GM19043 (cell line): ENCODE results near the gene TAC4.

ENCODE experiments used
- ATAC-seq: cut with Tn5 transposase; IDR thresholded peaks from one replicate; pipeline ENCODE4 v1.9.1; 2021; ENCODE audit warnings: low read depth; ENCODE audit not compliant: unreplicated experiment

Gene TAC4

GRCh38 chr17:49848019-49848473, at the start of gene TAC4:
Gene TAC4 (minus strand): TSS chr17:49848069. CDS start chr17:49848017, 52 bp downstream.
- ATAC-seq: no peak

GRCh38 chr17:49896860-49897259, 49.0 kb upstream of the TAC4 start:
- ATAC-seq: no peak

- no peak for ATAC-seq
These were observed 48.4 kb upstream of the TAC4 start for GRCh38 chr17:49896222-49896621.

- no peak for ATAC-seq
These were observed 47.9 kb upstream of the TAC4 start for GRCh38 chr17:49895812-49896211.

- ATAC-seq: no peak
These were observed 46.9 kb upstream of the TAC4 start for GRCh38 chr17:49894761-49895160.

GRCh38 chr17:49891694-49892389, 44.0 kb upstream of the TAC4 start:
- ATAC-seq: no peak

GRCh38 chr17:49891271-49891670, 43.4 kb upstream of the TAC4 start:
- no peak for ATAC-seq

GRCh38 chr17:49890852-49891251, 43.0 kb upstream of the TAC4 start:
- no peak for ATAC-seq

GRCh38 chr17:49890077-49890821, 42.4 kb upstream of the TAC4 start:
- no peak for ATAC-seq

GRCh38 chr17:49889500-49889899, 41.6 kb upstream of the TAC4 start:
- ATAC-seq: no peak

- no peak for ATAC-seq
These were observed 40.0 kb upstream of the TAC4 start for GRCh38 chr17:49887744-49888360.

GRCh38 chr17:49887086-49887743, 39.3 kb upstream of the TAC4 start:
- ATAC-seq: no peak

GRCh38 chr17:49886036-49886435, 38.2 kb upstream of the TAC4 start:
- ATAC-seq: no peak

GRCh38 chr17:49882434-49882833, 34.6 kb upstream of the TAC4 start:
- no peak for ATAC-seq

- no peak for ATAC-seq
These were observed 33.2 kb upstream of the TAC4 start for GRCh38 chr17:49881054-49881402.

- no peak for ATAC-seq
These were observed 32.6 kb upstream of the TAC4 start for GRCh38 chr17:49880291-49881053.

GRCh38 chr17:49878931-49879904, 31.3 kb upstream of the TAC4 start:
- ATAC-seq: no peak

- no peak for ATAC-seq
These were observed 27.8 kb upstream of the TAC4 start for GRCh38 chr17:49875685-49876084.

- ATAC-seq: no peak
These were observed 27.0 kb upstream of the TAC4 start for GRCh38 chr17:49874911-49875310.
